ENCODE measurements around the gene WDR75. TPM values are rescaled to one million over a fixed set of nuclear protein-coding genes. Genes with fewer than 3 reads are reported as not detected.

WDR75 gene
- total RNA-seq, 3 donors from 2014 or later (not counting 1 experiment from before 2014, with no cell fraction given), result 31.4 to 38.5 (median 32.3) TPM

DNA sequence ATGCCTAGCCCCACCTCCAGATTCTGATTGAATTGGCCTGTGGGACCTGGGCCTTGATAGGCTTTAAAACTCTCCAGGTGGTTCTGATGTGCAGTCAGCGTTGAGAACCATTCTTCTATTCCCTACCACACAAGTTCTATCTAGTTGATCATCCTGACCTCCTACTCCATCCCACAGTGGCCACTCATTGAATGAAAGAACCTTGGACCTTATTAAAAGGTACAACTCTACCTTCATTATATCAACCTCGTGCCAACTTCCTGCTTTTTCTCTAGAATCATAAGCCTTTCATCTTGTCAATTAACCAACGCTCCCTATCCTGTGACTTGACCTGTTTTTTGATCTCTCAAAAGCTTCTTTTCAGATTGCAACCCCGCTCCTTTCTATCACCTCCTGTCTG is 83.5 kb downstream of the WDR75 start:
- no peaks in the 10 kb centered on the region for H3K27me3 ChIP-seq (ENCODE audit: control insufficient read depth, insufficient read depth, low read length)
- TF ChIP-seq, protein P1, sequence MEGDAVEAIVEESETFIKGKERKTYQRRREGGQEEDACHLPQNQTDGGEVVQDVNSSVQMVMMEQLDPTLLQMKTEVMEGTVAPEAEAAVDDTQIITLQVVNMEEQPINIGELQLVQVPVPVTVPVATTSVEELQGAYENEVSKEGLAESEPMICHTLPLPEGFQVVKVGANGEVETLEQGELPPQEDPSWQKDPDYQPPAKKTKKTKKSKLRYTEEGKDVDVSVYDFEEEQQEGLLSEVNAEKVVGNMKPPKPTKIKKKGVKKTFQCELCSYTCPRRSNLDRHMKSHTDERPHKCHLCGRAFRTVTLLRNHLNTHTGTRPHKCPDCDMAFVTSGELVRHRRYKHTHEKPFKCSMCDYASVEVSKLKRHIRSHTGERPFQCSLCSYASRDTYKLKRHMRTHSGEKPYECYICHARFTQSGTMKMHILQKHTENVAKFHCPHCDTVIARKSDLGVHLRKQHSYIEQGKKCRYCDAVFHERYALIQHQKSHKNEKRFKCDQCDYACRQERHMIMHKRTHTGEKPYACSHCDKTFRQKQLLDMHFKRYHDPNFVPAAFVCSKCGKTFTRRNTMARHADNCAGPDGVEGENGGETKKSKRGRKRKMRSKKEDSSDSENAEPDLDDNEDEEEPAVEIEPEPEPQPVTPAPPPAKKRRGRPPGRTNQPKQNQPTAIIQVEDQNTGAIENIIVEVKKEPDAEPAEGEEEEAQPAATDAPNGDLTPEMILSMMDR (IDR thresholded peaks at IDR 0.05), result no peak
- Mint-ChIP-seq H3K4me3 (no peak overlapping the region), H3K4me1 (no peaks in the 10 kb centered on the region), H3K9me3 (no peaks in the 10 kb centered on the region), H3K27ac (no peak overlapping the region), H3K27me3 (ENCODE audit: low read depth in 2 of 2) (peaks cover 0 to under 1% of the 10 kb centered on the region in 2 donors), H3K36me3 (no peaks in the 10 kb centered on the region)
- no peak for DNase-seq
- H3K9me3 ChIP-seq (ENCODE audit: control insufficient read depth, insufficient read depth, low read length), result no peaks in the 10 kb centered on the region
- H3K4me1 ChIP-seq (ENCODE audit: control insufficient read depth, insufficient read depth, low read length), result no peaks in the 10 kb centered on the region
- intact Hi-C loops (cut with micrococcal nuclease), result no loop called here
- no peak overlapping the region for H3K4me3 ChIP-seq (ENCODE audit: low read length)
- no peak overlapping the region for H3K27ac ChIP-seq (ENCODE audit: low read length)
- 74% methylated on average over 4 of the region's 4 CpGs for WGBS (ENCODE audit: insufficient coverage)
- H3K36me3 ChIP-seq (ENCODE audit: control insufficient read depth, insufficient read depth, low read length), result no peaks in the 10 kb centered on the region
- ATAC-seq, result no peak

Other genes starting within 250 kb of the WDR75 start
- 1 to 10 TPM; 1.8 to 5.2 (median 4.4) TPM for gene SLC40A1, start 139.3 kb downstream of the WDR75 start, total RNA-seq
- 10 to 100 TPM; 17.5 to 30.4 (median 30.3) TPM for gene ASNSD1, start 220.0 kb downstream of the WDR75 start, total RNA-seq
- 10 to 100 TPM; 12.9 to 18.0 (median 17.4) TPM for gene ANKAR, start 233.2 kb downstream of the WDR75 start, total RNA-seq